ENCODE measurements around the gene C16orf78. TPM values are rescaled to one million over a fixed set of nuclear protein-coding genes. Genes with fewer than 3 reads are reported as not detected.

C16orf78 gene
- total RNA-seq, 1 experiment from 2014 or later = not detected

GRCh38 chr16:49407873-49408550, 34.4 kb downstream of the C16orf78 start:
- H3K4me1 Mint-ChIP-seq = peaks cover 3% of the 10 kb centered on the region
- POLR2A ChIA-PET = interaction anchor here (0.7 kb wide), 1 partner anchor 478 kb away, joined by 4 read pairs; no protein-coding TSS in a partner anchor
- no peak overlapping the region for H3K27ac Mint-ChIP-seq
- H3K27me3 Mint-ChIP-seq (ENCODE audit: low read depth) = peaks cover 2% of the 10 kb centered on the region; the same call in 1 of the 2 replicates
- peaks cover 17% of the 10 kb centered on the region for H3K9me3 Mint-ChIP-seq
- CTCF ChIA-PET = interaction anchor here (0.6 to 1.7 kb wide), 53 partner anchors 9 to 802 kb away, joined by 3 to 33 read pairs (median 4); partner anchors contain the start of gene CNEP1R1
- no peak overlapping the region for H3K4me3 Mint-ChIP-seq
- H3K36me3 Mint-ChIP-seq = peaks cover 6% of the 10 kb centered on the region
- TF ChIP-seq NR2C2 (CRISPR knock-in tag; IDR thresholded peaks at IDR 0.05) (no peak), ZNF317 (CRISPR knock-in tag; IDR thresholded peaks at IDR 0.05; ENCODE audit: borderline replicate concordance, low read depth) (no peak), MAX (CRISPR knock-in tag; IDR thresholded peaks at IDR 0.05) (peak; percentile 59; the same call in 1 of the 2 replicates), ZBTB21 (CRISPR knock-in tag; IDR thresholded peaks at IDR 0.05; ENCODE audit: borderline replicate concordance) (peak; percentile 16; the same call in 1 of the 2 replicates), CTCF (IDR thresholded peaks at IDR 0.05) (peak; percentile 81)
- ATAC-seq (peak; percentile 100), DNase-seq (ENCODE audit: low spot score) (peak; percentile 93)

- H3K4me3 Mint-ChIP-seq = no peak overlapping the region
- TF ChIP-seq TCF7 (CRISPR knock-in tag; IDR thresholded peaks at IDR 0.05; ENCODE audit: low read depth) (no peak), MXD4 (CRISPR knock-in tag; IDR thresholded peaks at IDR 0.05; ENCODE audit: borderline replicate concordance) (no peak), PRDM15 (CRISPR knock-in tag; IDR thresholded peaks at IDR 0.05) (no peak)
- H3K27me3 Mint-ChIP-seq (ENCODE audit: low read depth) = 0 out of 2 replicates have a peak, but pooled peaks cover 2% of the 10 kb centered on the region
- H3K27ac Mint-ChIP-seq = no peak overlapping the region
- ATAC-seq = no peak
- POLR2A ChIA-PET = no interaction called here
- no peak for DNase-seq (ENCODE audit: low spot score)
- no peaks in the 10 kb centered on the region for H3K36me3 Mint-ChIP-seq
- H3K4me1 Mint-ChIP-seq = peaks cover 3% of the 10 kb centered on the region
- peaks cover 12% of the 10 kb centered on the region for H3K9me3 Mint-ChIP-seq
- CTCF ChIA-PET = no interaction called here
These were observed 35.5 kb downstream of the C16orf78 start for GRCh38 chr16:49409121-49409520.

GRCh38 chr16:49410226-49410625, 36.6 kb downstream of the C16orf78 start:
- no peak for DNase-seq (ENCODE audit: low spot score)
- CTCF ChIA-PET = interaction anchor here (0.6 to 0.8 kb wide), 2 partner anchors 548 to 779 kb away, joined by 3 to 4 read pairs; no protein-coding TSS in a partner anchor
- H3K4me3 Mint-ChIP-seq = no peak overlapping the region

GRCh38 chr16:49411121-49411970, 37.7 kb downstream of the C16orf78 start:
- Mint-ChIP-seq H3K9me3 (peaks cover 12% of the 10 kb centered on the region; the same call in 1 of the 2 replicates), H3K27ac (no peak overlapping the region), H3K4me3 (no peak overlapping the region), H3K27me3 (ENCODE audit: low read depth) (no peaks in the 10 kb centered on the region), H3K36me3 (no peaks in the 10 kb centered on the region), H3K4me1 (peaks cover 3% of the 10 kb centered on the region)
- POLR2A ChIA-PET = no interaction called here
- ATAC-seq (no peak), DNase-seq (ENCODE audit: low spot score) (no peak)
- CTCF ChIA-PET = interaction anchor here (0.8 to 1.8 kb wide), 5 partner anchors 11 to 547 kb away, joined by 3 to 6 read pairs (median 4); no protein-coding TSS in a partner anchor
- no peak for TF ChIP-seq NR3C1 (CRISPR knock-in tag; conservative IDR thresholded peaks at IDR 0.05; ENCODE audit: low read depth)
- no peak for TF ChIP-seq ZMAT4 (CRISPR knock-in tag; IDR thresholded peaks at IDR 0.05)
- TF ChIP-seq OVOL2 (CRISPR knock-in tag; IDR thresholded peaks at IDR 0.05; ENCODE audit: borderline replicate concordance) = no peak
- TF ChIP-seq ATF1 (CRISPR knock-in tag; IDR thresholded peaks at IDR 0.05) = no peak
- TF ChIP-seq GABPB1 (CRISPR knock-in tag; IDR thresholded peaks at IDR 0.05) = no peak
- TF ChIP-seq ZBTB21 (CRISPR knock-in tag; IDR thresholded peaks at IDR 0.05; ENCODE audit: borderline replicate concordance) = no peak
- TF ChIP-seq MLX (CRISPR knock-in tag; IDR thresholded peaks at IDR 0.05) = no peak
- TF ChIP-seq USF1 (CRISPR knock-in tag; IDR thresholded peaks at IDR 0.05) = no peak
- TF ChIP-seq RELA (CRISPR knock-in tag; IDR thresholded peaks at IDR 0.05; ENCODE audit: borderline replicate concordance) = no peak

More at GRCh38 chr16:49410226-49410625, 36.6 kb downstream of the C16orf78 start:
- peaks cover 12% of the 10 kb centered on the region; the same call in 1 of the 2 replicates for H3K9me3 Mint-ChIP-seq
- TF ChIP-seq SOX15 (CRISPR knock-in tag; IDR thresholded peaks at IDR 0.05) (no peak), CBFB (CRISPR knock-in tag; IDR thresholded peaks at IDR 0.05; ENCODE audit: low read depth) (no peak)
- peaks cover 3% of the 10 kb centered on the region for H3K4me1 Mint-ChIP-seq
- no peak for ATAC-seq
- H3K27me3 Mint-ChIP-seq (ENCODE audit: low read depth) = no peaks in the 10 kb centered on the region
- no peaks in the 10 kb centered on the region for H3K36me3 Mint-ChIP-seq
- POLR2A ChIA-PET = no interaction called here
- H3K27ac Mint-ChIP-seq = no peak overlapping the region

All from WTC11 (cell line).